Activated naive CD4-positive, alpha-beta T cell treated with Interleukin-2 at 50 U/mL for 16 hours (primary cell): ENCODE results near the gene PHIP.

Experiments used
- DNase-seq: peaks from one replicate; pipeline ENCODE4 v3.0.0-alpha.2; 2020

The PHIP gene

GRCh38 chr6:79066828-79067227, 11.2 kb downstream of the PHIP start:
- no peak for DNase-seq

GRCh38 chr6:79066330-79066729, 11.7 kb downstream of the PHIP start:
- no peak for DNase-seq

DNA sequence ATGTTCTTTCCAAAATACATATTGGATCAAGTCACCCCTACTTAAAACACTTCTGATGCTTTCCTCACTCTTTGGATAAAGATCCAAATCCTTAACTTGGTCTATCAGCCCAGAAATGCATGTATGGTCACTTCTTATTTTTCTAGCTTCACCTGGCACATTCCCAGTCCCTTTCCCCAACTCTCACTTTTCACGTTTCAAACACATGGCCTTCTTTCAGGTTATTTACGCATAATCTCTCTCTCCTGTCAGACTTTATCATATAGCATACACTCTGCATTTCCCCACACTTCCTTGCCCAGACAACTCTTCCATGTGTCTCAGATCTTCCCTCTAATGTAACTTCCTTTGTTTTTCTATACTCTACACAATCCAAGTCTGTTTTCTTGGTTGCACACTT, 12.8 kb downstream of the PHIP start:
- no peak for DNase-seq

- DNase-seq: no peak
Observed at GRCh38 chr6:79064635-79065034, 13.4 kb downstream of the PHIP start.

DNA sequence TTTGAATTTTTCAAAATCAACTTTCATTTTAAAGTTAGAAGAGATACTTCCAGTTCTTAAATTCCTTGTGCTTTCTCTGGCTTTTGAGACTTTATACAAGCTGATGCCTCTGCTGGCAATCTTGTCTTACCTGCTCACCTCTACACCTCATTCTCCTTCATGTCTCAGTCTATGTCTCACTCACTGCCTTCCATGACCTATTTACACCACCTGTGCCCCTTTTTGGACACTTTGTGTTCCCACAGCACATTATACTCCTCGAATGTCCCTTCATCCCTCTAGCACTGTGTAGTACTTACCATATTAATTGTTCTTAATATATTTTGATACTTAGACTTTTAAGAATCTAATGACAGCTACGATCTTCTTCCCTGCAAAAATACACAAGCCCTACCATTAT, 15.3 kb downstream of the PHIP start:
- DNase-seq: no peak

- DNase-seq: no peak
Observed at GRCh38 chr6:79057746-79058145, 20.3 kb downstream of the PHIP start.

GRCh38 chr6:79056226-79056625, 21.8 kb downstream of the PHIP start:
- DNase-seq: no peak

GRCh38 chr6:79048611-79049010, 29.4 kb downstream of the PHIP start:
- DNase-seq: no peak

DNA sequence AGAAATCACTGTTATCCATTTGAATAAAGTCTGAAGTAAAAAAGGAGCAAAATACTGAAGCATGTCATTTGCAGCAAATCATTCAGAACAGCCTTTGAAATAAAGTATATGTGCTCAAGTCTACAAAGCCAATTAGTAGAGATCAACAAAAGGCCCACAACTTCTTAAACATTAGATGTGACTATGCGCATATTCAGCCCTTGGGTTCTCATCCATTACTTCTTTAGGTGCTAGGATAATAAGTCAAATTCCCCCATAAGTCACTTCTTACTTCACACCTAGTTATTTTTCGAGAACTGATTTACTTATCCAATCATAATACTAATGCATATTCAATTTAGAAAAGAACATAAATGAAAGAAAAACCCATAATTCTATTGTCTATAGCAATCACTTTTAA, 31.0 kb downstream of the PHIP start:
- no peak for DNase-seq

GRCh38 chr6:79045966-79046365, 32.1 kb downstream of the PHIP start:
- no peak for DNase-seq

DNA sequence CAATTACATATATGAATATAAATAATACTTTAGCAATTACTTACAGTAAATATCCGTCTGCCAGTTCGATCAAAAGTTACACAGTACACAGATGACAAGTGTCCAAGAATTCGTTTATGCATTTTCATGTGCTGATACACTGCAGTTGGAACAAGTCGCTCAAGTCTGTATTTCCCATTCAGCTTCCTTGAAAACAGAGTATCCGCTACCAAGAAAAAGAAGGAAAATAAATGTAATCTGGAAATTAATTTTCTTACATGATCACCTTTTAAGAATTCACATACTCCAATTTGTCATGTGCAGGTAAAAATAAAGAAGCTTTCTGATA, 35.3 kb downstream of the PHIP start:
- DNase-seq: no peak

DNA sequence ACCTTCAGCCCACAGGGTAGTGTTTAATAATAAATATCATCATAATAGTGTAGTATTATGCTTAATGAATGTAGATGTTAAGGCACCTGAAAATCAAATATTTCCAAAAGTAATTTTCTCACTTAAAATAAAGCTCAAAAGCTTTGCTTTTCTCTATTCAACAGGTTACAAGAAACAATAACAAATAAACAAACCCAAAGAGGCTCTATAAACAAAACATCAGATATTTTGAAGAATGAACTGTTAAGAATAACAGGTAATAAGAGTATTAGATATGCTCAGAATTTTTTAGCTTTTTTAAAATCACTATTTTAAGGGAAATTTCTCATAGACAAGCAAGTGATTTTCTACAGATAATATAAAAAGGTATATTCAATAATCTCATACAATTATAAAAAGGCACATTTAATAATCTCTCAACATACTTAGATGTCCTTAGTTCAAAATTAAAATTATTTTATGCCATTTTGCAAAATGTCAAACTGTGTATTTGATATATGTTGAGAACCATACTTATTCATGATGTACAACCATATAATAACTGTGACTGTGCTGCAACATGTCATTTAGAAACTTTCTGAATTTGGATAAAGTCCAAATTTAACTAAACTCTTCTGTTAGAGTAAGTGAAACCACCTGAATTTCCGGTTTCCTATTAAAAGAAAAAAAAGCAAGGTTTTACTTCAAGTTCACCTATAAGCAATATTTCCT, 35.8 kb downstream of the PHIP start:
- DNase-seq: no peak

DNA sequence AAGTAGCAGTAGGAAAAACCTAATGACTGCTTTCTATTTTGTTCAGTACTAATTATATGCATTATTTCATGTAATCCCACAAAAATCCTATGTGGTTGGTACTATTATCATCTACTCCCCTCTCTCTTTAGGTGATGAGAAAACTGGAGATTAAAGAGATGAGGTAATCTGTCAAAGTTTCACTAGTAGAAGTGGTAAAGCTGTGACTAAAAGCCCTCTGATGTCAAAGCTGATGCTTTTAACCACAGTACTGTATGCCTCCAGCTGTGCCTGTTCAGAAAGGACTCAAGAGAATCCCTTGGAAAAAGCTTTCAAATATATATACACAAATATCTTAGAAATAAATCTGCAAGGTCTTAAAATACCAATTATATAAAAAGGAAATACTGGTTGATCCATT, 38.0 kb downstream of the PHIP start:
- DNase-seq: no peak

DNA sequence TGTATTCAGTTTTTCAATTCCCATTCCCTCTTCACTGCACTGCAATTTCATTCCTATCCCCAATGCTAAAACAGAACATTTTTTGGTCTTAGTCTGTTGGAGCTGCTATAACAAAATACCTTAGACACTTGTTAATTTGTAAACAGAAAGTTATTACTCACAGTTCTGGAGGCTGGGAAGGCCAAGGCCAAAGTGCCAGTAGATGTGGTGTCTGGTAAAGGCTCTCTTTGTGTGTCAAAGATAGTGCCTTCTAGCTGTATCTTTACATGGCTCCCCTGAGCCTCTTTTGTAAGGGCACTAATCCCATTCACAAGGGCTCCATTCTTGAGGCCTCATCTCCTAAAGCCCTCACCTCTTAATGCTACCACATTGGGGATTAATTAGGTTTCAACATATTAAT, 40.0 kb downstream of the PHIP start:
- no peak for DNase-seq

DNA sequence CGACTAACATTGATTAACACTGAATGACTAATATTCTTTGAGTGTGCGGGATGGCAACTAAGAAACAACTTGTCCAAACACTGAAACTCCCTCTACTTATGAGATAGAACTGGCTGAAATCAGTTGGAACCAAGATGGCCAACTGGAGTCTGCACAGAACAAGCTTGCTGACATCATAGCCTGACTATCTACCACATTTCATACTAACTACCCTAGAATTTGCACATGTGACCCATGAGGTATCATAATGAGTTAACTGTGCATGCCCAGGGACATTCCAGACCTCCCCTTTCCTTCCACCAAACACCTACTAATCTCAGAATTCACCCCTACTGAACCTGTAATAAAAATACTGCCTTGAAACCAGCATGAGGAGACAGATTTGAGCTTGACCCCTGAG, 43.2 kb downstream of the PHIP start:
- no peak for DNase-seq

DNA sequence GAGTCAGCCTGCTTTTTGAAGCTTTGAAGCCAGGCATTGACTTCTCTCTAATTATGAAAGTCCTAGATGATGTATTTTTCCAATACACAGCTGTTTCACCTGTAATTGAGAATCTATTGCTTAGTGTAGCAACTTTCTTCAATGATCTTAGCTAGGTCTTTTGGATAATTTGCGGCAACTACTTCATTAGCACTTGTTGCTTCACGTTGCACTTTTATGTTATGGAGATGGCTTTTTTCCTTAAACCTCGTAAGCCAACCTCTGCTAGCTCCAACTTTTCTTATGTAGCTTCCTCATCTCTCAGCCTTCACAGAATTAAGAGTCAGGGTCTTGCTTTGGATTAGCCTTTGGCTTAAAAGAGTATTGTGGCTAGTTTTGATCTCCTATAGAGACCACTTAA, 44.8 kb downstream of the PHIP start:
- DNase-seq: no peak

- no peak for DNase-seq
Observed at GRCh38 chr6:79031821-79032590, 46.0 kb downstream of the PHIP start.

- DNase-seq: no peak
Observed at GRCh38 chr6:79030511-79030910, 47.5 kb downstream of the PHIP start.

- no peak for DNase-seq
Observed at GRCh38 chr6:79030023-79030422, 48.0 kb downstream of the PHIP start.

DNA sequence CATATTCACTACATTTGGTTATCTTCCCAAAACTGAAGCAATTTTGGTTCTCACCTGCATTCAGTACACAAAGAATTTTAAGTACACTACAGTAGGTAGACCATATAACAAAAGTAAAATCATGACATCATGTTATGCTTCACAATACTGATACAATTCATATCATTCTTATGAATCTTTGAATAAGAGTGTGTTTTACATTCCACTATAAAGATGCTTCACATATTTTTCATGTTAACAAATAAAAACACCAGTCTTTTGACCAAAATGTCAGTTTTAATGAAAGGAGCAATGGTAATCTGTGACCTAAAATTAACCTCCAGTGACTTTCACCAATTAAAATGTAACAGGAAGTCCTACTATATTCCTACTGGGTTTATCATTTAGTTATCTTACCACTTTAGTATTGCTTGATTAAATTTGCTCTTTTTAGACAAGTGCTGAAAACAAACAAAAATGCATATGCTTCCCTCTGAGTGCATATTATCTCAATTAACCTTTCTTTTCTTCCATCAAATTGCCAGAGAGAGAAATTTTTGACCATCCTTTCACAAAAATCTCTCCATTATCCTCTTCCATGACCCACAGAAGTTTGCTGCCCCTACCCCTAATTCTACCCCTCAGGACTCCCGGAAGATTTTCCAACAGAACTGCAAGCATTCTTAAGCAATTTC, 49.3 kb downstream of the PHIP start:
- no peak for DNase-seq

DNA sequence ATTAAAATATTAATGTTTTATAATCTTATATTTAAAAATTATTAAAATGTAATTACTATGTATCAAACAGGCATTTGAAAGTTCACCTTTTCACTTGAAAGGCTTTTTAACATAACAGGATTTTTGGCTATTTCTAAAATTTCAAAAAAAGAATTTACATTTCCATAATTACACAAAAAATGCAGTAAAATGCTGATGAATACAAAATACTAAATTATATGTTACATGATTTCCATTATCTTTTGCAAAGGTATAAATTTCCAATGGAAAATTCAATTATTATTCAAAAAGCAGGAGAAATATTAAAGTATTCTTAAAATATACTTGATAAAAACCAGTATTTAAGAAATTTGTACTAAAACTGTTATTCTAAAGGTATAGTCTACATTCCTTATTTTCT, 66.1 kb downstream of the PHIP start:
- no peak for DNase-seq

DNA sequence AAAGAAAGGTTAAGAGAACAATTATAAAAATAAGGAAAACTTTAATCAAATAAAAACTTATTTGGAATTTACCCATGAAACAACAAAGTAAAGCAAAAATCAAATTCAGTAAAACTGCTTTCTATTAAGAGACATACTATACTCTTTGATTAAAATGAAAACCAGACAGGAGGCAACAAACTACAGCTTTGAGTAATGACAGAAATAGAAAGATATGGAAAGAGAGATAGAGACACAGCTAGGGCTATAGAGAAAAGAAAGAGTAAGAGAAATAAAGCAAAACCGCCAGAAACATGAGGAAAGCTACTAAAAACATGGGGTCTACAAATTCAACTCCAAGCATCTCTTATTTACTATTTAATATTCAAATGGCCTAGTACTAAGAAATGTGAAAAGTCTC, 67.6 kb downstream of the PHIP start:
- no peak for DNase-seq

DNA sequence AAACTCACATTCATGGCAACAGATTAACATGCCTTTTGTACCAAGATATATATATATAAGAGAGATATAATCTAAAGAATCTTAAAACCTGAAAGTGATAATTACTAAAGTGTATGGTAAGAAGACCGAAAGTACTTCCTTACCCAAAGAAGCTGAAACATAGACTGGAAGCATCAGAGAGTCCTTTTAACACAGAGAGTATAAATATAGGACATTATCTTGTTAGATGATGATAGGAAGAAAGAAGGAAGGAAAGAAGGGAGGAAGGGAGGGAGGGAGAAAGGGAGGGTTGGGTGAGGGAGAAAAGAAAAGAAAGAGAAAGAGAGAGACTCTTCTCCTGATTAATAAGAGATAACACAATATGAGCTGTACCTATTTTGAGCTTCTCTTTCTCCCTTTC, 68.2 kb downstream of the PHIP start:
- DNase-seq: no peak

GRCh38 chr6:79005497-79005896, 72.6 kb downstream of the PHIP start:
- no peak for DNase-seq
